Spleen (tissue), 7 donors: ENCODE data around the gene IRF6.

Experiments used
- POLR2A ChIP-seq, 3 donors: fragments of 450-650 bp; IDR thresholded peaks; one replicate each; pipeline ENCODE4 v1.5.1; 2017; ENCODE audit warnings: antibody characterized with exemption in 3 of 3, mild to moderate bottlenecking in 1 of 3
- POLR2AphosphoS5 ChIP-seq, 3 donors: sonication (generic); formaldehyde crosslinking; IDR thresholded peaks; one replicate each; pipeline ENCODE4 v1.5.1; 2017; ENCODE audit warnings: antibody characterized with exemption in 3 of 3
- TF ChIP-seq, protein P1 (sequence below), 11 experiments: fragments of 200-600 bp in 7 of 11; fragments of 450-650 bp in 4 of 11; sonication (generic) in 4 of 11; IDR thresholded peaks in 8 of 11; conservative IDR thresholded peaks in 3 of 11; 1 replicate in 7 of 11; 2 replicates in 4 of 11; pipeline versions ENCODE4 v1.4.0 to v1.8.0; 2016 to 2021; ENCODE audit warnings: antibody characterized with exemption in 11 of 11, inconsistent platforms in 4 of 11, mild to moderate bottlenecking in 1 of 11
- donor health status: DM: no; HTN: no; CAD: no; lungs with moderate emphysema.
- donor health status: DM: no; HTN: no; CAD: no.
- donor health status: DM: no; HTN: no; CAD: no.

DNA sequence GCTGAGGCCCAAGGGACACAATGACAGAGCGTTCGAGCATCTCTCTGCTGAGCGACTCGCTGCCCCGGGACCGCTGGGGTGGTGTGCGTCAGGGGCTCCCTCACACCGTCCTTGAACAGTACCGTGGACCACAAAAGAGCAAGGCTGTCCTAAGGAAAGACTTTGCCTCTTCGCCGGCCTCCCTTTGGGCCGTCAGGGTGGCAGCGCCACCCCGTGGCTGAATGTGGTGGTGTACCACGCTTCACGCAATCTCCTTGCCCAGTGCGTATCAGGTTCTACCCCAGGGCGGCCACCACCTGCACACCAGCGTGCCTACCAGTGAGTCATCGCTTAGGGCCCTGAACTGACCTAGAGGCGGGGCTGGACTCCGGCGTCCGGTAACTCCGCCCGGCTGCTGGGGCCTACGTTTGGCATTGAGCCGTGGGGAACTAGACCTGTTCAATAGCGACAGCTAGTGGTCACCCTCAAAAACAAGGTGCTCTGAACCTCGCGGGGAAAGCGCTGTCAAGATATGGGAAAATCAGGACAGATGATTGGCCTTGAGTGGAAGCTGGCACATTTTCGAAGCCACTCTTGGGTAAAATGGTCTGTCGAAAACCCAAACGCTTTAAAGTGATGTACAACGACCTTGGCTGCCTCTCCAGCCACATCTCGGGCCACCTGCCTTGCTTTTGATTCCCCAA, 58.2 kb downstream of the IRF6 start:
- TF ChIP-seq, protein P1, sequence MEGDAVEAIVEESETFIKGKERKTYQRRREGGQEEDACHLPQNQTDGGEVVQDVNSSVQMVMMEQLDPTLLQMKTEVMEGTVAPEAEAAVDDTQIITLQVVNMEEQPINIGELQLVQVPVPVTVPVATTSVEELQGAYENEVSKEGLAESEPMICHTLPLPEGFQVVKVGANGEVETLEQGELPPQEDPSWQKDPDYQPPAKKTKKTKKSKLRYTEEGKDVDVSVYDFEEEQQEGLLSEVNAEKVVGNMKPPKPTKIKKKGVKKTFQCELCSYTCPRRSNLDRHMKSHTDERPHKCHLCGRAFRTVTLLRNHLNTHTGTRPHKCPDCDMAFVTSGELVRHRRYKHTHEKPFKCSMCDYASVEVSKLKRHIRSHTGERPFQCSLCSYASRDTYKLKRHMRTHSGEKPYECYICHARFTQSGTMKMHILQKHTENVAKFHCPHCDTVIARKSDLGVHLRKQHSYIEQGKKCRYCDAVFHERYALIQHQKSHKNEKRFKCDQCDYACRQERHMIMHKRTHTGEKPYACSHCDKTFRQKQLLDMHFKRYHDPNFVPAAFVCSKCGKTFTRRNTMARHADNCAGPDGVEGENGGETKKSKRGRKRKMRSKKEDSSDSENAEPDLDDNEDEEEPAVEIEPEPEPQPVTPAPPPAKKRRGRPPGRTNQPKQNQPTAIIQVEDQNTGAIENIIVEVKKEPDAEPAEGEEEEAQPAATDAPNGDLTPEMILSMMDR (IDR thresholded peaks at IDR 0.05 in 8 of 11, conservative IDR thresholded peaks at IDR 0.05 in 3 of 11), result peak; percentile 87 to 99 (median 96)
- TF ChIP-seq POLR2AphosphoS5 (IDR thresholded peaks at IDR 0.05) (peak; percentile 70 to 90 (median 79)), POLR2A (IDR thresholded peaks at IDR 0.05) (no peak)
